Suprapubic skin (tissue), 4 donors: ENCODE measurements around the gene MYO15B. TPM values are rescaled to one million over a fixed set of nuclear protein-coding genes. Genes with fewer than 3 reads are reported as not detected.
A peak's percentile ranks its signal among the peaks of the same experiment; 100 is the strongest.

ENCODE experiments used
- DNase-seq, 2 donors: peaks; one replicate each; pipeline ENCODE4 v3.0.0-alpha.2; 2019; ENCODE audit warnings: low spot score in 2 of 2
- H3K27ac ChIP-seq: fragments of 200-600 bp; sonication (generic); one replicate; pipeline ENCODE4 v1.5.1; 2019
- H3K27me3 ChIP-seq: fragments of 200-600 bp; sonication (generic); one replicate; pipeline ENCODE4 v1.5.1; 2019
- H3K36me3 ChIP-seq: fragments of 200-600 bp; sonication (generic); one replicate; pipeline ENCODE4 v1.5.1; 2019
- H3K4me1 ChIP-seq: fragments of 200-600 bp; sonication (generic); one replicate; pipeline ENCODE4 v1.5.1; 2019
- H3K4me3 ChIP-seq: fragments of 200-600 bp; sonication (generic); one replicate; pipeline ENCODE4 v1.5.1; 2019; ENCODE audit warnings: mild to moderate bottlenecking
- H3K9me3 ChIP-seq: fragments of 200-600 bp; sonication (generic); one replicate; pipeline ENCODE4 v1.5.1; 2019
- EP300 ChIP-seq: sonication (generic); formaldehyde crosslinking; IDR thresholded peaks from one replicate; pipeline ENCODE4 v1.6.1; 2017; ENCODE audit warnings: antibody characterized with exemption
- POLR2A ChIP-seq, 2 donors: fragments of 450-650 bp; IDR thresholded peaks; one replicate each; pipeline ENCODE4 v1.6.1; 2017; ENCODE audit warnings: antibody characterized with exemption in 2 of 2, mild to moderate bottlenecking in 2 of 2, moderate library complexity in 2 of 2
- POLR2AphosphoS5 ChIP-seq, 3 donors: sonication (generic); formaldehyde crosslinking; IDR thresholded peaks; one replicate each; pipeline ENCODE4 v1.6.1; 2017; ENCODE audit warnings: antibody characterized with exemption in 3 of 3
- WGBS: methylation state at CpG from one replicate; pipeline ENCODE4 v1.1.5; 2018; 5-methylcytosine and 5-hydroxymethylcytosine counted together
- total RNA-seq, 4 donors: library from RNA; depleted of rRNA; stranded (reverse); fragments of >200 nt; gene quantifications; one replicate each; pipeline ENCODE4 v1.1.0, GENCODE V29; 2016
- TF ChIP-seq, protein P1 (sequence below), 2 donors: fragments of 200-600 bp in 1 of 2; fragments of 450-650 bp in 1 of 2; sonication (generic) in 1 of 2; IDR thresholded peaks; one replicate each; pipeline ENCODE4 v1.5.1; 2016 to 2019; ENCODE audit warnings: antibody characterized with exemption in 2 of 2, mild to moderate bottlenecking in 1 of 2, moderate library complexity in 1 of 2

MYO15B gene
- total RNA-seq, 4 donors from 2014 or later = 28.4 to 126 (median 76.1) TPM

DNA sequence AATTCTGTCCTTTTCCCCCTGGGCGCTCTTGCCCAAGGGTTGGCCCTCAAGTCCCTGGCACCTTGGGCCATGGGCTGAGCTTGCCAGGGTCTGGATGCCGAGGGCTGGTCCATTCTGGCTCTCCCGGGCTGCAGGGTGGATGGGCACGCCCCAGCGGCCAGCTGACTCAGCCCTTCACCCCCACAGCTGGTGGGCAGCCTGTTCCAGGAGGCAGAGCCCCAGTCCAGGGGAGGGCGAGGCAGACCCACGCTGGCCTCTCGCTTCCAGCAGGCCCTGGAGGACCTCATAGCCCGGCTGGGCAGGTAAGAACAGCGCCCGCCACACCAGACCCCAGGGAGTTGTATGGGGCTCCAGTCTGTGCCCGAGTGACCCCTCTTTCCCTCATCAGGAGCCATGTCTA, 15.0 kb downstream of the MYO15B start:
- Histone ChIP-seq H3K9me3 (no peaks in the 10 kb centered on the region), H3K4me3 (no peak overlapping the region), H3K4me1 (peaks cover 31% of the 10 kb centered on the region), H3K27ac (no peak overlapping the region), H3K27me3 (no peaks in the 10 kb centered on the region), H3K36me3 (no peaks in the 10 kb centered on the region)
- TF ChIP-seq POLR2AphosphoS5 (IDR thresholded peaks at IDR 0.05) = no peak
- TF ChIP-seq POLR2A (IDR thresholded peaks at IDR 0.05) = no peak
- no peak for TF ChIP-seq EP300
- TF ChIP-seq, protein P1, sequence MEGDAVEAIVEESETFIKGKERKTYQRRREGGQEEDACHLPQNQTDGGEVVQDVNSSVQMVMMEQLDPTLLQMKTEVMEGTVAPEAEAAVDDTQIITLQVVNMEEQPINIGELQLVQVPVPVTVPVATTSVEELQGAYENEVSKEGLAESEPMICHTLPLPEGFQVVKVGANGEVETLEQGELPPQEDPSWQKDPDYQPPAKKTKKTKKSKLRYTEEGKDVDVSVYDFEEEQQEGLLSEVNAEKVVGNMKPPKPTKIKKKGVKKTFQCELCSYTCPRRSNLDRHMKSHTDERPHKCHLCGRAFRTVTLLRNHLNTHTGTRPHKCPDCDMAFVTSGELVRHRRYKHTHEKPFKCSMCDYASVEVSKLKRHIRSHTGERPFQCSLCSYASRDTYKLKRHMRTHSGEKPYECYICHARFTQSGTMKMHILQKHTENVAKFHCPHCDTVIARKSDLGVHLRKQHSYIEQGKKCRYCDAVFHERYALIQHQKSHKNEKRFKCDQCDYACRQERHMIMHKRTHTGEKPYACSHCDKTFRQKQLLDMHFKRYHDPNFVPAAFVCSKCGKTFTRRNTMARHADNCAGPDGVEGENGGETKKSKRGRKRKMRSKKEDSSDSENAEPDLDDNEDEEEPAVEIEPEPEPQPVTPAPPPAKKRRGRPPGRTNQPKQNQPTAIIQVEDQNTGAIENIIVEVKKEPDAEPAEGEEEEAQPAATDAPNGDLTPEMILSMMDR (IDR thresholded peaks at IDR 0.05) = no peak
- 93% methylated on average over 2 of the region's 12 CpGs for WGBS
- DNase-seq = no peak

GRCh38 chr17:75603123-75603522, 15.5 kb downstream of the MYO15B start:
- WGBS = 74% methylated on average over 9 of the region's 9 CpGs
- no peaks in the 10 kb centered on the region for H3K27me3 ChIP-seq
- H3K27ac ChIP-seq = peak overlapping the region; percentile 55
- no peak for DNase-seq
- no peaks in the 10 kb centered on the region for H3K36me3 ChIP-seq
- TF ChIP-seq POLR2A (IDR thresholded peaks at IDR 0.05) = no peak
- H3K4me3 ChIP-seq = no peak overlapping the region
- no peaks in the 10 kb centered on the region for H3K9me3 ChIP-seq
- H3K4me1 ChIP-seq = peaks cover 31% of the 10 kb centered on the region

- Histone ChIP-seq H3K36me3 (no peaks in the 10 kb centered on the region), H3K4me3 (no peak overlapping the region), H3K4me1 (peaks cover 31% of the 10 kb centered on the region), H3K9me3 (no peaks in the 10 kb centered on the region), H3K27ac (peak overlapping the region; percentile 55), H3K27me3 (no peaks in the 10 kb centered on the region)
- TF ChIP-seq POLR2AphosphoS5 (IDR thresholded peaks at IDR 0.05) (no peak), EP300 (no peak), POLR2A (IDR thresholded peaks at IDR 0.05) (no peak)
- TF ChIP-seq, protein P1 (IDR thresholded peaks at IDR 0.05) = no peak
- WGBS = 35% methylated on average over 12 of the region's 12 CpGs
- peak in 1 of 2 donors; percentile 64 for DNase-seq
Measured at GRCh38 chr17:75604034-75604695, 16.6 kb downstream of the MYO15B start.

DNA sequence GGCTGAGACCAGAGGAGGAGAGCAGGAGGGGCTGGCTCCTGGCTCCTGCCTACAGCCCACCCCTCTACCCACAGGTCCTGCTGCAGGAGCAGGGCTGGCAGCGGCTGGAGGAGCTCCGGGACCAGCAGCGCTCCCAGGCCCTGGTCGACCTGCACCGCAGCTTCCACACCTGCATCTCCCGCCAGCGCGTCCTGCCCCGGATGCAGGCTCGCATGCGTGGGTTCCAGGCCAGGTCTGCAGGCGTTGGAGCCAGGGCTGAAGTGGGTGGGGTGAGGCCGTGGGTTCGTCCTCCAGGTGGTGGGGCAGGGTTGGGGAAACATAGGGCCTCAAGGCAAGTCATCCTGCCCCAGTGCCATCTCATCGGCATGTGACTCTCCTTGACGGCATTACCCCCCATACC, 18.2 kb downstream of the MYO15B start:
- TF ChIP-seq POLR2A (IDR thresholded peaks at IDR 0.05) = no peak
- TF ChIP-seq, protein P1 (IDR thresholded peaks at IDR 0.05) = no peak
- TF ChIP-seq EP300 = no peak
- no peak for TF ChIP-seq POLR2AphosphoS5 (IDR thresholded peaks at IDR 0.05)
- Histone ChIP-seq H3K36me3 (no peaks in the 10 kb centered on the region), H3K27ac (no peak overlapping the region), H3K4me1 (peaks cover 31% of the 10 kb centered on the region), H3K4me3 (no peak overlapping the region), H3K27me3 (no peaks in the 10 kb centered on the region), H3K9me3 (no peaks in the 10 kb centered on the region)
- DNase-seq = no peak
- WGBS = 77% methylated on average over 14 of the region's 16 CpGs

- 93% methylated on average over 5 of the region's 5 CpGs for WGBS
- Histone ChIP-seq H3K36me3 (no peaks in the 10 kb centered on the region), H3K27ac (no peak overlapping the region), H3K4me1 (peaks cover 22% of the 10 kb centered on the region), H3K27me3 (no peaks in the 10 kb centered on the region), H3K4me3 (no peak overlapping the region), H3K9me3 (no peaks in the 10 kb centered on the region)
- TF ChIP-seq POLR2A (IDR thresholded peaks at IDR 0.05) = no peak
- TF ChIP-seq EP300 = no peak
- TF ChIP-seq, protein P1 (IDR thresholded peaks at IDR 0.05) = no peak
- no peak for TF ChIP-seq POLR2AphosphoS5 (IDR thresholded peaks at IDR 0.05)
- DNase-seq = no peak
Measured at GRCh38 chr17:75607086-75607485, 19.5 kb downstream of the MYO15B start.
